GM18499 (cell line): Measurements from ENCODE around the gene CSPG5.

ENCODE experiments used
- ATAC-seq: cut with Tn5 transposase; IDR thresholded peaks from one replicate; pipeline ENCODE4 v1.9.1; 2021; ENCODE audit warnings: moderate number of reproducible peaks; ENCODE audit not compliant: insufficient read depth, unreplicated experiment

CSPG5 gene

GRCh38 chr3:47578691-47579632, at the start of gene CSPG5:
Gene CSPG5 (minus strand): TSS chr3:47578865. CDS start chr3:47578693, 172 bp downstream.
- ATAC-seq, result no peak

GRCh38 chr3:47628426-47628825, 49.8 kb upstream of the CSPG5 start:
- no peak for ATAC-seq

- ATAC-seq, result no peak
Measured at GRCh38 chr3:47622671-47623461, 44.2 kb upstream of the CSPG5 start.

GRCh38 chr3:47617086-47618010, 38.7 kb upstream of the CSPG5 start:
- ATAC-seq, result no peak

- no peak for ATAC-seq
Measured at GRCh38 chr3:47614788-47615187, 36.1 kb upstream of the CSPG5 start.

- no peak for ATAC-seq
Measured at GRCh38 chr3:47613722-47614121, 35.1 kb upstream of the CSPG5 start.

GRCh38 chr3:47612879-47613278, 34.2 kb upstream of the CSPG5 start:
- ATAC-seq, result no peak

- ATAC-seq, result no peak
Measured at GRCh38 chr3:47612178-47612577, 33.5 kb upstream of the CSPG5 start.

GRCh38 chr3:47611576-47611975, 32.9 kb upstream of the CSPG5 start:
- no peak for ATAC-seq

GRCh38 chr3:47610583-47610982, 31.9 kb upstream of the CSPG5 start:
- no peak for ATAC-seq

GRCh38 chr3:47607335-47607734, 28.7 kb upstream of the CSPG5 start:
- no peak for ATAC-seq

- no peak for ATAC-seq
Measured at GRCh38 chr3:47606165-47606564, 27.5 kb upstream of the CSPG5 start.

- no peak for ATAC-seq
Measured at GRCh38 chr3:47605652-47606051, 27.0 kb upstream of the CSPG5 start.

GRCh38 chr3:47604145-47604544, 25.5 kb upstream of the CSPG5 start:
- no peak for ATAC-seq

- no peak for ATAC-seq
Measured at GRCh38 chr3:47603332-47603731, 24.7 kb upstream of the CSPG5 start.

GRCh38 chr3:47601281-47601680, 22.6 kb upstream of the CSPG5 start:
- ATAC-seq, result no peak

- no peak for ATAC-seq
Measured at GRCh38 chr3:47594792-47595191, 16.1 kb upstream of the CSPG5 start.

GRCh38 chr3:47592066-47592795, 13.6 kb upstream of the CSPG5 start:
- no peak for ATAC-seq

GRCh38 chr3:47590216-47590615, 11.6 kb upstream of the CSPG5 start:
- no peak for ATAC-seq

- ATAC-seq, result no peak
Measured at GRCh38 chr3:47588587-47588986, 9.9 kb upstream of the CSPG5 start.
